GM23338 (cell line): Measurements from ENCODE around the gene LEKR1. TPM values are rescaled to one million over a fixed set of nuclear protein-coding genes. Genes with fewer than 3 reads are reported as not detected.

Experiments
- ATAC-seq: fragments of 200-7000 bp; cut with Tn5 transposase; 3 replicates; pipeline ENCODE4 v1.9.1; 2020
- DNase-seq: peaks from one replicate; pipeline ENCODE4 v3.0.0-alpha.2; 2015; ENCODE audit warnings: low spot score
- H2AFZ ChIP-seq: fragments of 200-600 bp; sonication (generic); 2 replicates; pipeline ENCODE4 v1.8.0; 2016; ENCODE audit warnings: antibody characterized with exemption, mild to moderate bottlenecking, moderate library complexity
- H3F3A ChIP-seq: fragments of 200-600 bp; sonication (generic); replicated peaks from 2 replicates; pipeline ENCODE4 v1.8.0; 2017; ENCODE audit warnings: antibody characterized with exemption, mixed run types, low read depth
- H3K27ac ChIP-seq: fragments of 200-600 bp; sonication (generic); 2 replicates; pipeline ENCODE4 v1.6.1; 2016; ENCODE audit warnings: low read depth
- H3K27me3 ChIP-seq: fragments of 200-600 bp; sonication (generic); 2 replicates; pipeline ENCODE4 v1.8.0; 2016; ENCODE audit warnings: mild to moderate bottlenecking, mixed run types, moderate library complexity; ENCODE audit not compliant: insufficient read depth
- H3K36me3 ChIP-seq: fragments of 200-600 bp; sonication (generic); 2 replicates; pipeline ENCODE4 v1.8.0; 2016; ENCODE audit warnings: mild to moderate bottlenecking; ENCODE audit not compliant: insufficient read depth
- H3K4me1 ChIP-seq: fragments of 200-600 bp; sonication (generic); 2 replicates; pipeline ENCODE4 v1.8.0; 2016; ENCODE audit warnings: mild to moderate bottlenecking, moderate library complexity; ENCODE audit not compliant: insufficient read depth
- H3K4me2 ChIP-seq: fragments of 200-600 bp; sonication (generic); 2 replicates; pipeline ENCODE4 v1.7.1; 2017; ENCODE audit warnings: mixed run types
- H3K4me3 ChIP-seq: fragments of 200-600 bp; sonication (generic); 2 replicates; pipeline ENCODE4 v1.6.1; 2016; ENCODE audit warnings: mixed run types
- H3K79me2 ChIP-seq: fragments of 200-600 bp; sonication (generic); replicated peaks from 2 replicates; pipeline ENCODE4 v1.8.0; 2017; ENCODE audit warnings: mild to moderate bottlenecking; ENCODE audit not compliant: insufficient read depth
- H3K9me2 ChIP-seq: fragments of 200-600 bp; sonication (generic); 2 replicates; pipeline ENCODE4 v1.8.0; 2017; ENCODE audit not compliant: insufficient read depth
- H4K20me1 ChIP-seq: fragments of 200-600 bp; sonication (generic); replicated peaks from 2 replicates; pipeline ENCODE4 v1.8.0; 2017; ENCODE audit warnings: mild to moderate bottlenecking; ENCODE audit not compliant: insufficient read depth
- H3K27ac Mint-ChIP-seq: 2 replicates; pipeline ENCODE4 v1.8.0; 2020; ENCODE audit warnings: inconsistent platforms, mild to moderate bottlenecking, moderate library complexity, mixed read lengths
- H3K27me3 Mint-ChIP-seq: 3 replicates; pipeline ENCODE4 v1.8.0; 2022; ENCODE audit warnings: low read depth, mild to moderate bottlenecking, moderate library complexity, mixed read lengths, inconsistent platforms; ENCODE audit not compliant: insufficient read depth, poor library complexity
- H3K36me3 Mint-ChIP-seq: 3 replicates; pipeline ENCODE4 v1.8.0; 2021; ENCODE audit warnings: low read depth, mild to moderate bottlenecking, inconsistent platforms, moderate library complexity, mixed read lengths
- H3K4me1 Mint-ChIP-seq: 3 replicates; pipeline ENCODE4 v1.8.0; 2020; ENCODE audit warnings: mild to moderate bottlenecking, inconsistent platforms, mixed read lengths
- H3K4me3 Mint-ChIP-seq: 3 replicates; pipeline ENCODE4 v1.8.0; 2021; ENCODE audit warnings: moderate library complexity, mild to moderate bottlenecking, inconsistent platforms, mixed read lengths
- H3K9me3 Mint-ChIP-seq: 3 replicates; pipeline ENCODE4 v1.8.0; 2020; ENCODE audit warnings: moderate library complexity, mild to moderate bottlenecking, inconsistent platforms, mixed read lengths
- CREB1 ChIP-seq: fragments of 250-450 bp; sonication (Bioruptor Pico); IDR thresholded peaks from 2 replicates; pipeline ENCODE4 v1.5.0; 2020; ENCODE audit warnings: low read depth, mild to moderate bottlenecking, moderate library complexity
- CTCF ChIP-seq, 2 experiments: fragments of 200-600 bp in 1 of 2; sonication (generic) in 1 of 2; conservative IDR thresholded peaks; 2 replicates each; pipeline versions ENCODE4 v1.5.1 to v1.6.1; 2016 to 2017; ENCODE audit warnings: antibody characterized with exemption in 2 of 2, low read depth in 2 of 2, mild to moderate bottlenecking in 2 of 2, moderate library complexity in 1 of 2
- ETS1 ChIP-seq: IDR thresholded peaks from 2 replicates; pipeline ENCODE4 v1.6.1; 2016; ENCODE audit warnings: antibody characterized with exemption
- EZH2 ChIP-seq: fragments of 200-600 bp; sonication (generic); IDR thresholded peaks from one replicate; pipeline ENCODE4 v1.8.0; 2017; ENCODE audit warnings: antibody characterized with exemption, mild to moderate bottlenecking, low read depth; ENCODE audit not compliant: unreplicated experiment
- EZH2phosphoT487 ChIP-seq: fragments of 200-600 bp; sonication (generic); IDR thresholded peaks from one replicate; pipeline ENCODE4 v1.8.1; 2018; ENCODE audit warnings: antibody characterized with exemption; ENCODE audit not compliant: unreplicated experiment
- JUNB ChIP-seq: IDR thresholded peaks from one replicate; pipeline ENCODE4 v1.6.1; 2016; ENCODE audit warnings: antibody characterized with exemption; ENCODE audit not compliant: unreplicated experiment
- NANOG ChIP-seq: IDR thresholded peaks from 2 replicates; pipeline ENCODE4 v1.6.1; 2016; ENCODE audit warnings: antibody characterized with exemption, borderline replicate concordance
- POLR2AphosphoS5 ChIP-seq: IDR thresholded peaks from 2 replicates; pipeline ENCODE4 v1.6.1; 2016; ENCODE audit warnings: antibody characterized with exemption, low read depth
- REST ChIP-seq: IDR thresholded peaks from one replicate; pipeline ENCODE4 v1.6.1; 2018; ENCODE audit warnings: antibody characterized with exemption; ENCODE audit not compliant: unreplicated experiment
- STAT1 ChIP-seq: IDR thresholded peaks from one replicate; pipeline ENCODE4 v1.6.1; 2016; ENCODE audit warnings: antibody characterized with exemption; ENCODE audit not compliant: unreplicated experiment
- ZNF114 ChIP-seq: fragments of 250-450 bp; sonication (Bioruptor Pico); IDR thresholded peaks from 2 replicates; pipeline ENCODE4 v1.5.0; 2020; ENCODE audit warnings: mild to moderate bottlenecking, moderate library complexity
- ZNF331 ChIP-seq: fragments of 250-450 bp; sonication (Bioruptor Pico); IDR thresholded peaks from 2 replicates; pipeline ENCODE4 v1.5.0; 2020; ENCODE audit warnings: low read depth, mild to moderate bottlenecking, moderate library complexity
- ZNF462 ChIP-seq: fragments of 250-450 bp; sonication (Bioruptor Pico); IDR thresholded peaks from 2 replicates; pipeline ENCODE4 v1.5.0; 2020; ENCODE audit warnings: mild to moderate bottlenecking, moderate library complexity
- polyA plus RNA-seq: library from polyadenylated mRNA; unstranded; fragments of >200 nt; fragmentation: Nextera tagmentation; extraction: Ambion mirVana; gene quantifications from 2 replicates; pipeline ENCODE4 v1.2.1, GENCODE V29; 2016
- total RNA-seq: library from RNA; depleted of rRNA; stranded (reverse); fragments of >200 nt; shearing (Covaris generic); gene quantifications from 2 replicates; pipeline ENCODE4 v1.2.3, GENCODE V29; 2014

LEKR1 gene
- total and polyA plus RNA-seq, 2 experiments from 2014 or later = not detected

- Mint-ChIP-seq H3K9me3 (peaks cover 3% of the 10 kb centered on the region; the same call in 1 of the 3 replicates), H3K27ac (no peak overlapping the region), H3K4me3 (no peak overlapping the region), H3K36me3 (0 out of 3 replicates have a peak, but pooled peaks cover 3% of the 10 kb centered on the region), H3K27me3 (no peaks in the 10 kb centered on the region), H3K4me1 (no peaks in the 10 kb centered on the region)
- H3K9me2 ChIP-seq = peaks cover 8% of the 10 kb centered on the region; the same call in 1 of the 2 replicates
- H3K4me1 ChIP-seq = peaks cover 4% of the 10 kb centered on the region; the same call in 1 of the 2 replicates
- H3K27ac ChIP-seq = no peak overlapping the region
- no peak overlapping the region for H2AFZ ChIP-seq
- H3K36me3 ChIP-seq = no peaks in the 10 kb centered on the region
- no peak overlapping the region for H3K4me2 ChIP-seq
- H4K20me1 ChIP-seq = no peaks in the 10 kb centered on the region
- DNase-seq = no peak
- H3K4me3 ChIP-seq = no peak overlapping the region
- no peaks in the 10 kb centered on the region for H3F3A ChIP-seq
- H3K27me3 ChIP-seq = no peaks in the 10 kb centered on the region
- TF ChIP-seq ZNF462 (CRISPR knock-in tag) (no peak), STAT1 (no peak), ZNF331 (CRISPR knock-in tag) (no peak), CTCF (conservative IDR thresholded peaks at IDR 0.05; ENCODE audit: low read depth in 2 of 2) (no peak), ZNF114 (CRISPR knock-in tag) (no peak), EZH2 (no peak), EZH2phosphoT487 (no peak), CREB1 (no peak), POLR2AphosphoS5 (no peak), REST (no peak), JUNB (no peak), NANOG (no peak), ETS1 (no peak)
- no peaks in the 10 kb centered on the region for H3K79me2 ChIP-seq
- no peak for ATAC-seq
Measured at GRCh38 chr3:156802821-156803606, 23.1 kb upstream of the LEKR1 start.
